ENCODE results near the gene OCSTAMP.

OCSTAMP gene

GRCh38 chr20:46543033-46543432, 7.4 kb downstream of the OCSTAMP start:
- H3K4me2 ChIP-seq (ENCODE audit: low read length), result no peak overlapping the region
- no peaks in the 10 kb centered on the region for H3K27me3 ChIP-seq (ENCODE audit: insufficient read depth, low read length)
- H3K9me2 ChIP-seq (ENCODE audit: low read depth, low read length), result no peaks in the 10 kb centered on the region
- H3F3A ChIP-seq (ENCODE audit: insufficient read depth, low read length), result no peaks in the 10 kb centered on the region
- H3K27ac ChIP-seq (ENCODE audit: low read depth, low read length, poor library complexity, severe bottlenecking), result no peak overlapping the region
- H3K36me3 ChIP-seq (ENCODE audit: insufficient read depth, low read length), result no peaks in the 10 kb centered on the region
- H3K4me3 ChIP-seq (ENCODE audit: low read depth, low read length, poor library complexity, severe bottlenecking), result no peak overlapping the region
- TF ChIP-seq EZH2 (IDR thresholded peaks at IDR 0.05; ENCODE audit: borderline replicate concordance, low read length), result no peak
- TF ChIP-seq, protein P1, sequence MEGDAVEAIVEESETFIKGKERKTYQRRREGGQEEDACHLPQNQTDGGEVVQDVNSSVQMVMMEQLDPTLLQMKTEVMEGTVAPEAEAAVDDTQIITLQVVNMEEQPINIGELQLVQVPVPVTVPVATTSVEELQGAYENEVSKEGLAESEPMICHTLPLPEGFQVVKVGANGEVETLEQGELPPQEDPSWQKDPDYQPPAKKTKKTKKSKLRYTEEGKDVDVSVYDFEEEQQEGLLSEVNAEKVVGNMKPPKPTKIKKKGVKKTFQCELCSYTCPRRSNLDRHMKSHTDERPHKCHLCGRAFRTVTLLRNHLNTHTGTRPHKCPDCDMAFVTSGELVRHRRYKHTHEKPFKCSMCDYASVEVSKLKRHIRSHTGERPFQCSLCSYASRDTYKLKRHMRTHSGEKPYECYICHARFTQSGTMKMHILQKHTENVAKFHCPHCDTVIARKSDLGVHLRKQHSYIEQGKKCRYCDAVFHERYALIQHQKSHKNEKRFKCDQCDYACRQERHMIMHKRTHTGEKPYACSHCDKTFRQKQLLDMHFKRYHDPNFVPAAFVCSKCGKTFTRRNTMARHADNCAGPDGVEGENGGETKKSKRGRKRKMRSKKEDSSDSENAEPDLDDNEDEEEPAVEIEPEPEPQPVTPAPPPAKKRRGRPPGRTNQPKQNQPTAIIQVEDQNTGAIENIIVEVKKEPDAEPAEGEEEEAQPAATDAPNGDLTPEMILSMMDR (IDR thresholded peaks at IDR 0.05; ENCODE audit: low read length), result no peak
- H3K9me3 ChIP-seq (ENCODE audit: low read length), result no peaks in the 10 kb centered on the region
- no peak overlapping the region for H2AFZ ChIP-seq (ENCODE audit: low read length)
- H4K20me1 ChIP-seq (ENCODE audit: insufficient read depth, low read length), result no peaks in the 10 kb centered on the region
- no peaks in the 10 kb centered on the region for H3K79me2 ChIP-seq (ENCODE audit: insufficient read depth, low read length)
- H3K4me1 ChIP-seq (ENCODE audit: insufficient read depth, low read length, severe bottlenecking), result no peaks in the 10 kb centered on the region
- no peak overlapping the region for H3K9ac ChIP-seq (ENCODE audit: low read length)

DNA sequence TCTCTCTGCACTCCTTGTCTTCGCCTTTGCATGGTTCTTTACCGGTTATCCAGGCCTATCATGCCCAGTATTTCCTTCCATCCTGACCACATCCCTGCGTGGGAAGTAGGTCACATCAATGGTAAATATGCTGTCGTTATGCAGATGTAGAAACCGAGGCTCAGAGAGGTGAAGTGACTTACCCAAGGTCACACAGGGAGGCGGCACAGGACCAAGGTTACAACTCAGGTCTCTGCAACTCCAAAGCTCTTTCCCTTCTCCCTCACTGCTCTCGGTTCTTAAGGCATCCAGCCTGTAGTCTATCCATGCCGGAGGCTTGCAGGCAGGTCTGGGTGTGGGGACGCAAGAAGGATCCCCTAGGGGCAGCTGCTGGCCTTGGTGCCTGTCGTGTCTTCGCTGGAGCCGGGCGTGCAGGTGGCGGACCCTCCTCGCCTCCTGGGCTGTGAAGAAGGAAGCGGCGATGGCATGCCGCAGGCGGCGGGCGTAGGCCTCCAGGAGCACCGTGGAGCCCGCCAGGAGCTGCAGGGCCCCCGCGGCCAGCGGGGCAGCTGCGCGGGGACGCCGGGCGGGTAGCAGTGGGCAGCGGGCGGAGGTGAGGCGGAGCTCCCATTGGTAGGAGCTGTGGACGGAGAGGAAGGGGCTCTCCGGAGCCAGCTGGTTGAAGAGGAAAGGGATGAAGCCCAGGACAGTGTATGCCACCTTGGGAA, 9.1 kb downstream of the OCSTAMP start:
- TF ChIP-seq, protein P1 (IDR thresholded peaks at IDR 0.05; ENCODE audit: low read length), result no peak
- no peak for TF ChIP-seq EZH2 (IDR thresholded peaks at IDR 0.05; ENCODE audit: borderline replicate concordance, low read length)
- no peaks in the 10 kb centered on the region for H3K4me1 ChIP-seq (ENCODE audit: insufficient read depth, low read length, severe bottlenecking)
- H3K9ac ChIP-seq (ENCODE audit: low read length), result no peak overlapping the region
- no peaks in the 10 kb centered on the region for H4K20me1 ChIP-seq (ENCODE audit: insufficient read depth, low read length)
- no peaks in the 10 kb centered on the region for H3K36me3 ChIP-seq (ENCODE audit: insufficient read depth, low read length)
- H3K4me3 ChIP-seq (ENCODE audit: low read depth, low read length, poor library complexity, severe bottlenecking), result no peak overlapping the region
- H3F3A ChIP-seq (ENCODE audit: insufficient read depth, low read length), result no peaks in the 10 kb centered on the region
- no peaks in the 10 kb centered on the region for H3K27me3 ChIP-seq (ENCODE audit: insufficient read depth, low read length)
- H3K27ac ChIP-seq (ENCODE audit: low read depth, low read length, poor library complexity, severe bottlenecking), result no peak overlapping the region
- H3K9me3 ChIP-seq (ENCODE audit: low read length), result no peaks in the 10 kb centered on the region
- no peaks in the 10 kb centered on the region for H3K9me2 ChIP-seq (ENCODE audit: low read depth, low read length)
- H3K4me2 ChIP-seq (ENCODE audit: low read length), result no peak overlapping the region
- H2AFZ ChIP-seq (ENCODE audit: low read length), result no peak overlapping the region
- no peaks in the 10 kb centered on the region for H3K79me2 ChIP-seq (ENCODE audit: insufficient read depth, low read length)

- Histone ChIP-seq H3F3A (ENCODE audit: insufficient read depth, low read length) (no peaks in the 10 kb centered on the region), H3K9me3 (ENCODE audit: low read length) (no peaks in the 10 kb centered on the region), H3K36me3 (ENCODE audit: insufficient read depth, low read length) (no peaks in the 10 kb centered on the region), H3K4me2 (ENCODE audit: low read length) (no peak overlapping the region), H3K9me2 (ENCODE audit: low read depth, low read length) (no peaks in the 10 kb centered on the region), H2AFZ (ENCODE audit: low read length) (no peak overlapping the region), H3K27me3 (ENCODE audit: insufficient read depth, low read length) (no peaks in the 10 kb centered on the region), H3K4me3 (ENCODE audit: low read depth, low read length, poor library complexity, severe bottlenecking) (no peak overlapping the region), H3K9ac (ENCODE audit: low read length) (no peak overlapping the region), H4K20me1 (ENCODE audit: insufficient read depth, low read length) (no peaks in the 10 kb centered on the region), H3K79me2 (ENCODE audit: insufficient read depth, low read length) (no peaks in the 10 kb centered on the region), H3K27ac (ENCODE audit: low read depth, low read length, poor library complexity, severe bottlenecking) (no peak overlapping the region), H3K4me1 (ENCODE audit: insufficient read depth, low read length, severe bottlenecking) (no peaks in the 10 kb centered on the region)
- TF ChIP-seq EZH2 (IDR thresholded peaks at IDR 0.05; ENCODE audit: borderline replicate concordance, low read length), result no peak
- TF ChIP-seq, protein P1 (IDR thresholded peaks at IDR 0.05; ENCODE audit: low read length), result no peak
Measured at GRCh38 chr20:46539113-46539512, 11.3 kb downstream of the OCSTAMP start.
